ENCODE data around the gene WDR18. TPM values are rescaled to one million over a fixed set of nuclear protein-coding genes. Genes with fewer than 3 reads are reported as not detected.

The WDR18 gene
- total and polyA plus RNA-seq, 2 of the 8 experiments (the other 6 are each of a cell fraction or from before 2014, with no cell fraction given): 87.7 to 177 TPM

DNA sequence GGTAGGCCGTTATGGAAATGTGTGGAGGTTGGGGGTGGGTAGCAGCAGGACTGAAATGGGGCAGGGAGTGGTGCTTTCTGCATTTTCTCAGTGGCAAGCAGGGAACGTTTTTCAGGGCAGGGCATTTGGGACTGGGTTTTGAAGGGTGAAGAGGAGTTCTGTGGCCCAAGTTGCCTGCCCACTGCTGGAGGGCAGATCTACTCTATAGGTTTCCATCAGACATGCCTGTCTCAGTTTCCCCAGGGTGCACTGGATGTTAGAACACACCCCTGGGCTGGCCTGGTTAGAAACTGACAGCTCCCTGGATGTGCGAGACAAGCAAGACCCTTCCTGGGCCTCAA is 15.2 kb downstream of the WDR18 start:
- H2AFZ ChIP-seq (ENCODE audit: low read length): no peak overlapping the region
- no peak overlapping the region for H2BK120ac ChIP-seq (replicated peaks; ENCODE audit: low read depth, low read length)
- no peak overlapping the region for H3K23ac ChIP-seq (ENCODE audit: insufficient read length)
- H3K79me2 ChIP-seq (ENCODE audit: control insufficient read depth in 1 of 2, insufficient read depth in 2 of 2, low read length in 2 of 2): no peaks in the 10 kb centered on the region
- no peak overlapping the region for H3K14ac ChIP-seq (ENCODE audit: insufficient read length)
- H3K18ac ChIP-seq (ENCODE audit: extremely low read depth, low read length): no peak overlapping the region
- no peak overlapping the region for H3K56ac ChIP-seq (replicated peaks; ENCODE audit: insufficient read length, low read depth, low read length)
- H3K79me1 ChIP-seq (ENCODE audit: low read depth, low read length): no peaks in the 10 kb centered on the region
- H4K20me1 ChIP-seq (replicated peaks in 1 of 2; ENCODE audit: control insufficient read depth in 1 of 2, insufficient read depth in 2 of 2, low read length in 2 of 2): peaks cover 0 to 4% of the 10 kb centered on the region in 2 experiments
- H2BK20ac ChIP-seq (ENCODE audit: low read length): no peak overlapping the region
- H3K27me3 ChIP-seq (replicated peaks in 1 of 4; ENCODE audit: control insufficient read depth in 3 of 4, extremely low read depth in 1 of 4, insufficient read depth in 3 of 4, low read length in 3 of 4): peaks cover 6 to 33% (median 19%) of the 10 kb centered on the region in 4 experiments
- ChIA-PET CTCF (ENCODE audit: partially characterized antibody) (interaction anchor here (0.6 to 2.3 kb wide), 7 partner anchors 18 to 136 kb away, joined by 3 to 13 read pairs (median 4); partner anchors contain the start of gene ARHGAP45), POLR2A (ENCODE audit: partially characterized antibody) (interaction anchor here (1.0 to 7.3 kb wide), 3 partner anchors 8 to 39 kb away, joined by 3 to 81 read pairs (median 4); partner anchors contain the start of gene WDR18)
- H3K4ac ChIP-seq (replicated peaks; ENCODE audit: insufficient read length, low read depth, low read length): no peak overlapping the region
- no peak overlapping the region for H2BK5ac ChIP-seq (ENCODE audit: low read depth, low read length)
- 93% methylated on average over 3 of the region's 3 CpGs; no CpG with 5 or more reads in 1 of the 2 experiments for WGBS, 2 experiments (ENCODE audit: extremely low coverage in 1 of 2, insufficient coverage in 1 of 2, insufficient read length in 1 of 2, insufficient replicate concordance in 2 of 2, low coverage in 1 of 2, low lambda C conversion rate in 2 of 2, missing lambda C conversion rate in 1 of 2)
- DNase-seq (ENCODE audit: low read depth in 1 of 2, low spot score in 2 of 2) (no peak), FAIRE-seq (no peak)
- H3K9me3 ChIP-seq (ENCODE audit: insufficient read depth in 2 of 2, low read depth in 1 of 2, low read length in 1 of 2): no peaks in the 10 kb centered on the region
- no peak overlapping the region for H4K91ac ChIP-seq (replicated peaks; ENCODE audit: insufficient read length, low read length)
- no peaks in the 10 kb centered on the region; a peak in 2 of 8 replicates for H3K36me3 ChIP-seq (ENCODE audit: control insufficient read depth in 2 of 4, insufficient read depth in 4 of 4, low read length in 3 of 4)
- H3K27ac ChIP-seq (ENCODE audit: low read depth, low read length): no peak overlapping the region
- H3K4me2 ChIP-seq (ENCODE audit: insufficient read depth in 1 of 2, low read depth in 2 of 2, low read length in 2 of 2): no peak overlapping the region
- peaks cover 4% of the 10 kb centered on the region; the same call in 1 of the 2 replicates for H3K23me2 ChIP-seq (ENCODE audit: low read depth, low read length)
- no peak overlapping the region for H2AK5ac ChIP-seq (ENCODE audit: low read depth, low read length)
- no peak overlapping the region; the same call in 1 of the 2 replicates for H4K8ac ChIP-seq (ENCODE audit: extremely low read depth, insufficient read depth, low read length)
- H3K9ac ChIP-seq (replicated peaks in 1 of 4; ENCODE audit: extremely low read depth in 1 of 4, low read depth in 3 of 4, low read length in 3 of 4): no peak overlapping the region; a peak in 1 of 7 replicates
- H3K4me1 ChIP-seq (replicated peaks in 1 of 4; ENCODE audit: control insufficient read depth in 3 of 4, insufficient read depth in 4 of 4, low read length in 3 of 4): peaks cover 0 to 10% (median 6%) of the 10 kb centered on the region in 4 experiments; a peak in 3 of 7 replicates
- H2BK15ac ChIP-seq (ENCODE audit: low read length): no peak overlapping the region
- H2BK12ac ChIP-seq (ENCODE audit: low read depth, low read length): no peak overlapping the region
- no peak overlapping the region for H4K5ac ChIP-seq (ENCODE audit: insufficient read length, low read depth, low read length)
- no peak overlapping the region for H3K4me3 ChIP-seq (ENCODE audit: extremely low read depth in 1 of 4, insufficient read depth in 2 of 4, low read depth in 3 of 4, low read length in 4 of 4)
- TF ChIP-seq ATF3 (IDR thresholded peaks at IDR 0.05; ENCODE audit: insufficient read depth, low read depth, low read length) (no peak), ZNF274 (IDR thresholded peaks at IDR 0.05; ENCODE audit: borderline replicate concordance, extremely low read depth, low read length) (no peak), POLR2AphosphoS5 (IDR thresholded peaks at IDR 0.05; ENCODE audit: low read depth, low read length) (no peak), SIX5 (IDR thresholded peaks at IDR 0.05; ENCODE audit: low read depth, low read length) (no peak), SIRT6 (IDR thresholded peaks at IDR 0.05; ENCODE audit: low read length) (no peak), SP4 (IDR thresholded peaks at IDR 0.05; ENCODE audit: low read length) (no peak), TAF7 (optimal IDR thresholded peaks at IDR 0.05; ENCODE audit: borderline replicate concordance, low read depth, low read length) (no peak), CBX8 (IDR thresholded peaks at IDR 0.05; ENCODE audit: borderline replicate concordance, low read depth, low read length) (no peak), SIN3A (conservative IDR thresholded peaks at IDR 0.05 in 1 of 2, IDR thresholded peaks at IDR 0.05 in 1 of 2; ENCODE audit: low read depth in 1 of 2, low read length in 2 of 2) (no peak), SP1 (IDR thresholded peaks at IDR 0.05; ENCODE audit: low read depth, low read length) (no peak), RNF2 (IDR thresholded peaks at IDR 0.05; ENCODE audit: borderline replicate concordance, low read depth, low read length, missing control alignments, poor library complexity, severe bottlenecking) (no peak), E2F6 (IDR thresholded peaks at IDR 0.05) (no peak), EGR1 (IDR thresholded peaks at IDR 0.05; ENCODE audit: borderline replicate concordance, low read depth, low read length) (no peak)

Measured in H1 (cell line).